Posterior vena cava (tissue), 2 donors: Measurements from ENCODE around the gene ZC3H4. TPM values are rescaled to one million over a fixed set of nuclear protein-coding genes. Genes with fewer than 3 reads are reported as not detected.
"Not testable (repeated sequence)": the region's sequence is repeated elsewhere in the genome, so short reads cannot be mapped to it uniquely, and the experiment has no call there.

Source experiments
- DNase-seq: peaks from one replicate; pipeline ENCODE4 v3.0.0-alpha.2; 2020; ENCODE audit warnings: low spot score
- intact Hi-C, 2 donors: fragments of 100-400 bp; cut with DNase I; formaldehyde crosslinking; loops; one replicate each; pipeline versions ENCODE4 v1.14.1 to v1.14.2; 2022 to 2023
- total RNA-seq, 2 donors: library from RNA; stranded (reverse); fragmentation: NEBNext Ultra II Directional; extraction: Animal tissue kit (Norgen Biotek cat#: 25700); gene quantifications; one replicate each; pipeline ENCODE4 v1.2.1, GENCODE V29; 2021
- donor health status: DM: yes; HTN: yes; CAD: no.
- donor health status: DM: yes; HTN: yes; CAD: no.

Gene ZC3H4
- total RNA-seq, 2 donors from 2014 or later: 33.6 to 39.5 TPM

GRCh38 chr19:47096100-47096704, 17.4 kb downstream of the ZC3H4 start:
- intact Hi-C loops: no loop called here
- DNase-seq: no peak

- no peak for DNase-seq
- intact Hi-C loops: no loop called here
Measured at GRCh38 chr19:47095476-47096099, 18.0 kb downstream of the ZC3H4 start.

- intact Hi-C loops: no loop called here
- no peak for DNase-seq
Measured at GRCh38 chr19:47094557-47095475, 18.8 kb downstream of the ZC3H4 start.

- no peak for DNase-seq
- intact Hi-C loops: no loop called here
Measured at GRCh38 chr19:47093841-47094240, 19.7 kb downstream of the ZC3H4 start.

- intact Hi-C loops: no loop called here
- DNase-seq: no peak
Measured at GRCh38 chr19:47093254-47093653, 20.3 kb downstream of the ZC3H4 start.

GRCh38 chr19:47089767-47090350, 23.7 kb downstream of the ZC3H4 start:
- intact Hi-C loops: no loop called here
- no peak for DNase-seq

- intact Hi-C loops: no loop called here
- no peak for DNase-seq
Measured at GRCh38 chr19:47086280-47086679, 27.3 kb downstream of the ZC3H4 start.

GRCh38 chr19:47084879-47085439, 28.6 kb downstream of the ZC3H4 start:
- DNase-seq: no peak
- intact Hi-C loops: no loop called here

- intact Hi-C loops: no loop called here
Measured at GRCh38 chr19:47082493-47082892, 31.1 kb downstream of the ZC3H4 start.

GRCh38 chr19:47081095-47081494, 32.5 kb downstream of the ZC3H4 start:
- DNase-seq: no peak
- intact Hi-C loops: loop anchor here in 1 of 2 donors (2.0 kb wide), 1 partner anchor 44 kb away; no protein-coding TSS in a partner anchor

More at GRCh38 chr19:47082493-47082892, 31.1 kb downstream of the ZC3H4 start:
- DNase-seq: no peak

GRCh38 chr19:47078351-47078750, 35.2 kb downstream of the ZC3H4 start:
- not testable (repeated sequence) for DNase-seq
- intact Hi-C loops: loop anchor here in 1 of 2 donors (5.0 kb wide), 1 partner anchor 49 kb away; no protein-coding TSS in a partner anchor

GRCh38 chr19:47075941-47076340, 37.6 kb downstream of the ZC3H4 start:
- intact Hi-C loops: loop anchor here in 1 of 2 donors (5.0 kb wide), 1 partner anchor 51 kb away; no protein-coding TSS in a partner anchor
- DNase-seq: no peak

GRCh38 chr19:47075179-47075810, 38.3 kb downstream of the ZC3H4 start:
- intact Hi-C loops: loop anchor here in 1 of 2 donors (5.0 kb wide), 1 partner anchor 52 kb away; no protein-coding TSS in a partner anchor
- DNase-seq: peak; percentile 87

- no peak for DNase-seq
- intact Hi-C loops: loop anchor here in 1 of 2 donors (5.0 kb wide), 1 partner anchor 53 kb away; no protein-coding TSS in a partner anchor
Measured at GRCh38 chr19:47074621-47075020, 39.0 kb downstream of the ZC3H4 start.

- intact Hi-C loops: no loop called here
- DNase-seq: no peak
Measured at GRCh38 chr19:47073574-47073973, 40.0 kb downstream of the ZC3H4 start.

GRCh38 chr19:47072323-47072722, 41.3 kb downstream of the ZC3H4 start:
- intact Hi-C loops: no loop called here
- DNase-seq: no peak

GRCh38 chr19:47071731-47072130, 41.8 kb downstream of the ZC3H4 start:
- no peak for DNase-seq
- intact Hi-C loops: no loop called here

- intact Hi-C loops: no loop called here
- DNase-seq: no peak
Measured at GRCh38 chr19:47070756-47071155, 42.8 kb downstream of the ZC3H4 start.

- intact Hi-C loops: no loop called here
- no peak for DNase-seq
Measured at GRCh38 chr19:47069795-47070194, 43.8 kb downstream of the ZC3H4 start.
